Muscle layer of duodenum (tissue), 2 donors: Measurements from ENCODE around the gene HNF1B.

Experiments used
- H3K27ac ChIP-seq: one replicate; pipeline ENCODE4 v1.7.0; 2013; ENCODE audit warnings: mild to moderate bottlenecking, low read length
- H3K27me3 ChIP-seq: one replicate; pipeline ENCODE4 v1.7.0; 2013; ENCODE audit warnings: low read depth, mild to moderate bottlenecking, control low read depth, low read length
- H3K36me3 ChIP-seq, 2 donors: one replicate each; pipeline ENCODE4 v1.7.0; 2013; ENCODE audit warnings: low read length in 2 of 2, control low read depth in 1 of 2, mild to moderate bottlenecking in 1 of 2; ENCODE audit not compliant: insufficient read depth in 2 of 2, control insufficient read depth in 1 of 2
- H3K4me1 ChIP-seq, 2 donors: one replicate each; pipeline ENCODE4 v1.7.0; 2013; ENCODE audit warnings: low read length in 2 of 2, mild to moderate bottlenecking in 2 of 2, control low read depth in 1 of 2, moderate library complexity in 1 of 2; ENCODE audit not compliant: insufficient read depth in 2 of 2, control insufficient read depth in 1 of 2
- H3K4me3 ChIP-seq, 2 donors: one replicate each; pipeline ENCODE4 v1.7.0; 2013; ENCODE audit warnings: low read length in 2 of 2, low read depth in 1 of 2, mild to moderate bottlenecking in 1 of 2
- H3K9me3 ChIP-seq, 2 donors: one replicate each; pipeline ENCODE4 v1.7.0; 2013; ENCODE audit warnings: low read length in 2 of 2, control low read depth in 1 of 2, mild to moderate bottlenecking in 1 of 2; ENCODE audit not compliant: control insufficient read depth in 1 of 2
- donor health status: healthy.

Gene HNF1B

GRCh38 chr17:37664214-37664613 lies 80.6 kb downstream of the HNF1B start:
- Histone ChIP-seq H3K9me3 (no peaks in the 10 kb centered on the region), H3K4me3 (no peak overlapping the region), H3K27me3 (no peaks in the 10 kb centered on the region), H3K36me3 (no peaks in the 10 kb centered on the region), H3K4me1 (no peaks in the 10 kb centered on the region), H3K27ac (no peak overlapping the region)

- Histone ChIP-seq H3K4me1 (no peaks in the 10 kb centered on the region), H3K4me3 (no peak overlapping the region), H3K27ac (no peak overlapping the region), H3K36me3 (no peaks in the 10 kb centered on the region), H3K9me3 (no peaks in the 10 kb centered on the region), H3K27me3 (no peaks in the 10 kb centered on the region)
Observed at GRCh38 chr17:37662353-37662752, 82.5 kb downstream of the HNF1B start.

- no peaks in the 10 kb centered on the region for H3K4me1 ChIP-seq
- no peaks in the 10 kb centered on the region for H3K9me3 ChIP-seq
- no peaks in the 10 kb centered on the region for H3K36me3 ChIP-seq
- H3K27ac ChIP-seq: no peak overlapping the region
- no peaks in the 10 kb centered on the region for H3K27me3 ChIP-seq
- H3K4me3 ChIP-seq: no peak overlapping the region
Observed at GRCh38 chr17:37661400-37662014, 83.4 kb downstream of the HNF1B start.

GRCh38 chr17:37659925-37660324 lies 84.9 kb downstream of the HNF1B start:
- Histone ChIP-seq H3K9me3 (no peaks in the 10 kb centered on the region), H3K4me3 (no peak overlapping the region), H3K27ac (no peak overlapping the region), H3K4me1 (no peaks in the 10 kb centered on the region), H3K36me3 (no peaks in the 10 kb centered on the region), H3K27me3 (no peaks in the 10 kb centered on the region)

GRCh38 chr17:37657202-37657601 lies 87.7 kb downstream of the HNF1B start:
- no peak overlapping the region for H3K4me3 ChIP-seq
- H3K9me3 ChIP-seq: no peaks in the 10 kb centered on the region
- H3K36me3 ChIP-seq: no peaks in the 10 kb centered on the region
- no peak overlapping the region for H3K27ac ChIP-seq
- no peaks in the 10 kb centered on the region for H3K27me3 ChIP-seq
- H3K4me1 ChIP-seq: no peaks in the 10 kb centered on the region

GRCh38 chr17:37651849-37652248 lies 93.0 kb downstream of the HNF1B start:
- Histone ChIP-seq H3K36me3 (no peaks in the 10 kb centered on the region), H3K4me3 (no peak overlapping the region), H3K4me1 (no peaks in the 10 kb centered on the region), H3K9me3 (no peaks in the 10 kb centered on the region), H3K27me3 (no peaks in the 10 kb centered on the region), H3K27ac (no peak overlapping the region)

- no peak overlapping the region for H3K27ac ChIP-seq
- no peaks in the 10 kb centered on the region for H3K36me3 ChIP-seq
- H3K27me3 ChIP-seq: no peaks in the 10 kb centered on the region
- no peaks in the 10 kb centered on the region for H3K4me1 ChIP-seq
- H3K9me3 ChIP-seq: no peaks in the 10 kb centered on the region
- H3K4me3 ChIP-seq: no peak overlapping the region
Observed at GRCh38 chr17:37650419-37651003, 94.3 kb downstream of the HNF1B start.

GRCh38 chr17:37648555-37648954 lies 96.3 kb downstream of the HNF1B start:
- no peaks in the 10 kb centered on the region for H3K27me3 ChIP-seq

GRCh38 chr17:37647856-37648255 lies 97.0 kb downstream of the HNF1B start:
- H3K27ac ChIP-seq: no peak overlapping the region
- H3K27me3 ChIP-seq: no peaks in the 10 kb centered on the region
- peaks cover 0 to 4% of the 10 kb centered on the region in 2 donors for H3K36me3 ChIP-seq
- H3K4me3 ChIP-seq: no peak overlapping the region
- H3K9me3 ChIP-seq: no peaks in the 10 kb centered on the region
- H3K4me1 ChIP-seq: peaks cover 0 to 6% of the 10 kb centered on the region in 2 donors

More at GRCh38 chr17:37648555-37648954, 96.3 kb downstream of the HNF1B start:
- H3K9me3 ChIP-seq: no peaks in the 10 kb centered on the region
- H3K4me1 ChIP-seq: peaks cover 0 to 6% of the 10 kb centered on the region in 2 donors
- no peak overlapping the region for H3K4me3 ChIP-seq
- no peak overlapping the region for H3K27ac ChIP-seq
- no peaks in the 10 kb centered on the region for H3K36me3 ChIP-seq

- peak overlapping the region; percentile 54 for H3K27ac ChIP-seq
Observed at GRCh38 chr17:37643869-37644268, 101.0 kb downstream of the HNF1B start.

GRCh38 chr17:37643118-37643766 lies 101.6 kb downstream of the HNF1B start, which contains the start of gene DDX52:
Gene DDX52 (minus strand): TSS chr17:37643446. CDS start chr17:37643420, 26 bp downstream.
- H3K27ac ChIP-seq: peak within 1 kb of the TSS; percentile 93
- H3K27me3 ChIP-seq: no peaks in the 10 kb centered on the region
- peak within 1 kb of the TSS; percentile 89 to 96 for H3K4me3 ChIP-seq
- H3K36me3 ChIP-seq: peaks cover 7 to 18% of the 10 kb centered on the region in 2 donors
- H3K4me1 ChIP-seq: peaks cover 10 to 28% of the 10 kb centered on the region in 2 donors
- no peaks in the 10 kb centered on the region for H3K9me3 ChIP-seq

More at GRCh38 chr17:37643869-37644268, 101.0 kb downstream of the HNF1B start:
- Histone ChIP-seq H3K4me1 (peaks cover 10 to 28% of the 10 kb centered on the region in 2 donors), H3K9me3 (no peaks in the 10 kb centered on the region), H3K4me3 (peak overlapping the region; percentile 89 to 96), H3K27me3 (no peaks in the 10 kb centered on the region), H3K36me3 (peaks cover 5 to 18% of the 10 kb centered on the region in 2 donors)
